NCI-H1694 treated with DMSO at 0.1 percent for 48 hours (cell line): ENCODE measurements around the gene NINJ1.

ENCODE experiments used
- DNase-seq: peaks from one replicate; lab custom pipeline; 2025; lab: John Stamatoyannopoulos, UW

The NINJ1 gene

GRCh38 chr9:93132287-93132927, 1.6 kb downstream of the NINJ1 start:
- no peak for DNase-seq

GRCh38 chr9:93131599-93132286, 2.3 kb downstream of the NINJ1 start:
- no peak for DNase-seq

- no peak for DNase-seq
Measured at GRCh38 chr9:93130861-93131481, 3.1 kb downstream of the NINJ1 start.

GRCh38 chr9:93129691-93130500, 4.2 kb downstream of the NINJ1 start:
- DNase-seq: no peak

- no peak for DNase-seq
Measured at GRCh38 chr9:93129286-93129685, 4.8 kb downstream of the NINJ1 start.

GRCh38 chr9:93128715-93129224, 5.3 kb downstream of the NINJ1 start:
- no peak for DNase-seq

GRCh38 chr9:93128011-93128714, 5.9 kb downstream of the NINJ1 start:
- no peak for DNase-seq

GRCh38 chr9:93127395-93127911, 6.6 kb downstream of the NINJ1 start:
- no peak for DNase-seq

- no peak for DNase-seq
Measured at GRCh38 chr9:93126825-93127368, 7.2 kb downstream of the NINJ1 start.

GRCh38 chr9:93126151-93126781, 7.8 kb downstream of the NINJ1 start:
- DNase-seq: no peak

- no peak for DNase-seq
Measured at GRCh38 chr9:93125331-93125894, 8.6 kb downstream of the NINJ1 start.

GRCh38 chr9:93124793-93125192, 9.3 kb downstream of the NINJ1 start:
- no peak for DNase-seq

- no peak for DNase-seq
Measured at GRCh38 chr9:93123561-93124283, 10.3 kb downstream of the NINJ1 start.

GRCh38 chr9:93122721-93123221, 11.3 kb downstream of the NINJ1 start:
- no peak for DNase-seq

GRCh38 chr9:93121316-93122241, 12.5 kb downstream of the NINJ1 start:
- DNase-seq: no peak

- DNase-seq: no peak
Measured at GRCh38 chr9:93120846-93121315, 13.2 kb downstream of the NINJ1 start.

GRCh38 chr9:93119953-93120845, 13.9 kb downstream of the NINJ1 start:
- no peak for DNase-seq
